Heart left ventricle (tissue), 16 donors: ENCODE results near the gene AKT2. TPM values are rescaled to one million over a fixed set of nuclear protein-coding genes. Genes with fewer than 3 reads are reported as not detected.

Experiments
- ATAC-seq, 4 donors: fragments of 200-7000 bp; cut with Tn5 transposase; one replicate each; pipeline ENCODE4 v1.9.1; 2020 to 2022; ENCODE audit warnings: moderate library complexity in 4 of 4, mild to moderate bottlenecking in 3 of 4, moderate number of reproducible peaks in 1 of 4
- DNase-seq, 5 donors: peaks; one replicate each; pipeline ENCODE4 v3.0.0-alpha.2; 2020
- H3K27ac ChIP-seq, 12 donors: fragments of 200-600 bp; sonication (generic) in 4 of 12; one replicate each; pipeline versions ENCODE4 v1.5.0 to v1.8.0; 2016 to 2022; ENCODE audit warnings: mild to moderate bottlenecking in 2 of 12
- H3K27me3 ChIP-seq, 9 donors: fragments of 200-600 bp; sonication (generic) in 2 of 9; one replicate each; pipeline versions ENCODE4 v1.5.1 to v1.8.0; 2016 to 2022; ENCODE audit warnings: mild to moderate bottlenecking in 3 of 9
- H3K36me3 ChIP-seq, 9 donors: fragments of 200-600 bp; sonication (generic) in 2 of 9; one replicate each; pipeline versions ENCODE4 v1.5.0 to v1.8.0; 2018 to 2022; ENCODE audit warnings: mild to moderate bottlenecking in 2 of 9
- H3K4me1 ChIP-seq, 12 donors: fragments of 200-600 bp; sonication (generic) in 4 of 12; one replicate each; pipeline versions ENCODE4 v1.5.0 to v1.8.0; 2016 to 2022; ENCODE audit warnings: mild to moderate bottlenecking in 3 of 12
- H3K4me3 ChIP-seq, 12 donors: fragments of 200-600 bp; sonication (generic) in 4 of 12; one replicate each; pipeline versions ENCODE4 v1.5.0 to v1.8.0; 2017 to 2022; ENCODE audit warnings: mild to moderate bottlenecking in 9 of 12, moderate library complexity in 4 of 12
- H3K9me3 ChIP-seq, 12 donors: fragments of 200-600 bp; sonication (generic) in 4 of 12; one replicate each; pipeline versions ENCODE4 v1.5.0 to v1.8.0; 2016 to 2022; ENCODE audit warnings: mild to moderate bottlenecking in 1 of 12
- POLR2A ChIP-seq, 2 donors: fragments of 450-650 bp; IDR thresholded peaks; one replicate each; pipeline ENCODE4 v1.6.1; 2017; ENCODE audit warnings: antibody characterized with exemption in 2 of 2, mild to moderate bottlenecking in 2 of 2, moderate library complexity in 2 of 2
- WGBS, 4 donors: extraction: QIAGEN DNeasy Blood & Tissue Kit in 2 of 4; methylation state at CpG; one replicate each; pipeline versions ENCODE4 v1.1.5 to v1.1.7; 2013 to 2018; 5-methylcytosine and 5-hydroxymethylcytosine counted together
- intact Hi-C, 10 donors: fragments of 100-400 bp; cut with DNase I; formaldehyde crosslinking; loops; one replicate each; pipeline versions ENCODE4 v1.11.1 to v1.14.2; 2022
- polyA plus RNA-seq, 2 donors: library from polyadenylated mRNA; stranded (reverse); fragments of 200-250 nt; gene quantifications; one replicate each; pipeline ENCODE4 v1.2.3, GENCODE V29; 2013
- total RNA-seq, 9 donors: library from RNA; depleted of rRNA in 2 of 9; stranded (reverse); fragments of >200 nt in 2 of 9; fragmentation: NEBNext Ultra II Directional in 3 of 9; extraction: Animal tissue kit (Norgen Biotek cat#: 25700) in 3 of 9; gene quantifications; one replicate each; pipeline versions ENCODE4 v1.1.0 to v1.2.4, GENCODE V29; 2016 to 2023
- TF ChIP-seq, protein P1 (sequence below), 12 donors: fragments of 200-600 bp; sonication (generic) in 4 of 12; IDR thresholded peaks; one replicate each; pipeline versions ENCODE4 v1.5.0 to v1.8.0; 2018 to 2022; ENCODE audit warnings: antibody characterized with exemption in 12 of 12, mild to moderate bottlenecking in 5 of 12
- donor health status: ischemic (EF 13 %, LVEDD 7.1; RV severe dilation, severe dysfunction).
- donor health status: healthy with polysubstance abuse.
- donor health status: DM: no; HTN: yes; CAD: no.
- donor health status: DM: no; HTN: no; CAD: no.
- donor health status: ischemic (EF 25% LVEDD 6.9; RV normal size, moderate dysfunction).
- donor health status: ischemic (EF 25% LVEDD 5.7; RV mildly dilated, moderate dysfunction).
- donor health status: healthy.
- donor health status: DM: yes; HTN: yes; CAD: no.
- donor health status: ischemic (EF 35%, LVEDD 5.7; RV mildly dilated, moderate dysfunction).
- donor health status: nonischemic (EF 11% LVEDD 7.7; RV severe dilation, severe dysfunction).
- donor health status: DM: yes; HTN: yes; CAD: no.
- donor health status: PGD.
- donor health status: ischemic (EF 29% LVEDD 5.4; RV normal size, mild dysfunction).
- donor health status: nonischemic (EF 23%, LVEDD 6.1; RV moderate dilation, normal function).

AKT2 gene
- total and polyA plus RNA-seq, 11 donors: 71.0 to 132 (median 112) TPM

DNA sequence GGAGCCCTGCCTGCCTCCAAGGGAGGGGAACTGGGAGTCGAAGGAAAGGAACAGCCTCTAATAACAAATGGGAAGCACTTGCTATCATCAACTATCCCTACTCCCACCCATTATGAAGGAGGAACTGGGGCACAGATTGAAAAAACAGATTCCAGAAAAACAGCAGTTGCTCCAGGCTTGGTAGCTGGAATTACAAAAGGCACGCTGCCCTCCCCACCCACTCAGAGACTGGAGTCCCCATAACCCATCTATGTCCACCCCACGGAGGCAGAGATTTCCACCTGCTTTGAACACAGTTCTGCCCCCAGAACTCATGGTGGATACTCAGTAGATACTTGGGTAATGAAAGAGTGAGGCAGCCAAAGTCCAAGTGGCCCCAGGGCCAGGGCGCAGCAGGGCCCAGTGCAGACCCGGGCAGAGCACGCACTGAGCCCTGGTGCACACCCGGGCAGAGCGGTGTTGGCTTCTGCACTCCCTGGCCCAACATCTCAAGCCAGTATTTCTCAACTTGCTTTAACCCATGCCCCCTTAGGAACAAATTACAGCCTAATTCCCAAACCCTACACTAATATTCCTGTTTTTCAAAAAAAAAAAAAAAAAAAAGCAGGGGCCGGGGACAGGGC lies 39.5 kb downstream of the AKT2 start:
- ATAC-seq (no peak), DNase-seq (no peak)
- no peaks in the 10 kb centered on the region for H3K27me3 ChIP-seq
- no peak overlapping the region for H3K27ac ChIP-seq
- no peak overlapping the region for H3K4me3 ChIP-seq
- H3K36me3 ChIP-seq: peaks cover 0 to 33% (median 18%) of the 10 kb centered on the region in 9 donors
- intact Hi-C loops: no loop called here
- TF ChIP-seq, protein P1, sequence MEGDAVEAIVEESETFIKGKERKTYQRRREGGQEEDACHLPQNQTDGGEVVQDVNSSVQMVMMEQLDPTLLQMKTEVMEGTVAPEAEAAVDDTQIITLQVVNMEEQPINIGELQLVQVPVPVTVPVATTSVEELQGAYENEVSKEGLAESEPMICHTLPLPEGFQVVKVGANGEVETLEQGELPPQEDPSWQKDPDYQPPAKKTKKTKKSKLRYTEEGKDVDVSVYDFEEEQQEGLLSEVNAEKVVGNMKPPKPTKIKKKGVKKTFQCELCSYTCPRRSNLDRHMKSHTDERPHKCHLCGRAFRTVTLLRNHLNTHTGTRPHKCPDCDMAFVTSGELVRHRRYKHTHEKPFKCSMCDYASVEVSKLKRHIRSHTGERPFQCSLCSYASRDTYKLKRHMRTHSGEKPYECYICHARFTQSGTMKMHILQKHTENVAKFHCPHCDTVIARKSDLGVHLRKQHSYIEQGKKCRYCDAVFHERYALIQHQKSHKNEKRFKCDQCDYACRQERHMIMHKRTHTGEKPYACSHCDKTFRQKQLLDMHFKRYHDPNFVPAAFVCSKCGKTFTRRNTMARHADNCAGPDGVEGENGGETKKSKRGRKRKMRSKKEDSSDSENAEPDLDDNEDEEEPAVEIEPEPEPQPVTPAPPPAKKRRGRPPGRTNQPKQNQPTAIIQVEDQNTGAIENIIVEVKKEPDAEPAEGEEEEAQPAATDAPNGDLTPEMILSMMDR (IDR thresholded peaks at IDR 0.05): no peak
- no peak for TF ChIP-seq POLR2A (IDR thresholded peaks at IDR 0.05)
- peaks cover 0 to 49% (median 23%) of the 10 kb centered on the region in 12 donors for H3K4me1 ChIP-seq
- H3K9me3 ChIP-seq: no peaks in the 10 kb centered on the region
- 78 to 85% (median 79%) methylated on average over 7 to 9 of the region's 9 CpGs for WGBS, 4 donors

DNA sequence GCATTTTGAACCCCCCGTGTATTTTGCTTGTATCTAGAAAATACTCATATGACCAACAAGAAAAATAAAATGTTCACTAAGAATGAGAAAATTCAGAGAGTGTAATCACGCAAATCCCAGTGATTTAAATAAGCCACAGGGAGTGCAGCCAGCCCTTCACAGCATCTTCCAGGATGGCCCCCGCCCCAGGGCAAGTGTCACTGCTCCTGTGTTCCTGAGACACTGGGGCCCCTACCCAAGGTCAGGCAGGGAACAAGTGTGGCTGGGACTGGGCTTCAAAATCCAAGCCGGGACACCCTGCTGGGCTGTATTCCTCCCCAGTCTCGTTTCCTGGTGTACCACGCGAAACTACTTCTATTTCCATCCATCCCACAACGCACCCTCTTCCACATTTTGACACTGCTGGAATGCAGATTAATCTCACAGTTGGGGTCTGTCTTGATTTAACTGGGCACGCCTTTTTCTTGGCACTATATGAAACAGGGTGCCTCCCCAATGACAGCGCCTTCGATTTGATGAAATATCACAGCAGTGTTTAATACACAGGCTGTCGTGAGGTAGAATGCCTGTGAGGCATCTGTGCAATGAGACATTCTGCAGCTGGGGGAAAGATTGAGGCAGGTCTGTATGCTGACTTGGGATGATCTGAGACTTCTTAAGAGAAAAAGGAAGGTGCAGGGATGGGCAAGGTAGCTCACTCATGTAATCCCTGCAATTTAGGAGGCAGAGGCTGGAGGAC lies 40.4 kb downstream of the AKT2 start:
- H3K9me3 ChIP-seq: no peaks in the 10 kb centered on the region
- TF ChIP-seq POLR2A (IDR thresholded peaks at IDR 0.05): no peak
- TF ChIP-seq, protein P1 (IDR thresholded peaks at IDR 0.05): no peak
- WGBS, 4 donors: 68 to 76% (median 70%) methylated on average over 12 of the region's 12 CpGs
- H3K27me3 ChIP-seq: no peaks in the 10 kb centered on the region
- H3K4me1 ChIP-seq: peaks cover 0 to 49% (median 23%) of the 10 kb centered on the region in 12 donors
- no peak overlapping the region for H3K4me3 ChIP-seq
- no peak for DNase-seq
- no peak for ATAC-seq
- intact Hi-C loops: loop anchor here in 3 of 10 donors (5.0 kb wide), 1 partner anchor 38 kb away; no protein-coding TSS in a partner anchor
- no peak overlapping the region for H3K27ac ChIP-seq
- peaks cover 0 to 33% (median 22%) of the 10 kb centered on the region in 9 donors for H3K36me3 ChIP-seq

DNA sequence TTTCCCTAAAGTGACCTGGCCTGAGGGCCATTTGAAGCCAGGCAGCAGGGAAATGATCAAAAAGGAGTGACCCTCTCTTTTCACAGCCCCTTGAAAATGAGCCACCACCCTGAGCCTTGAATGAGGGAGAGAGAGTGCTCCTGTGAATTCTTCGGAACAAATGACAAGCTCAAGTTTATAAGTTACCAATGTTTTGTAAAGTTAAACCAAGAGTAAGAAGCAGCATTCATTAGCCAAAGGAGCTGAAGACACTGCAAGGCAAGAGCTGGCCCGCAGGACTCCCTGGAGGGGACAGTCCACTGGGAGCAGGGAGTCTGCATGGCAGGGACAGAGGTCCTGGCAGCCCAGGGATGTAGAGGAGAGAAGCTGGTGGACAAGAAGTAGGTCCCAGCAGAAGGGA lies 42.0 kb downstream of the AKT2 start:
- H3K4me3 ChIP-seq: no peak overlapping the region
- 92 to 98% (median 96%) methylated on average over 2 of the region's 2 CpGs for WGBS, 4 donors
- H3K27me3 ChIP-seq: no peaks in the 10 kb centered on the region
- intact Hi-C loops: loop anchor here in 3 of 10 donors (5.0 kb wide), 1 partner anchor 39 kb away; no protein-coding TSS in a partner anchor
- no peak for DNase-seq
- H3K36me3 ChIP-seq: peaks cover 0 to 40% (median 31%) of the 10 kb centered on the region in 9 donors
- H3K9me3 ChIP-seq: no peaks in the 10 kb centered on the region
- ATAC-seq: no peak
- H3K4me1 ChIP-seq: peaks cover 0 to 49% (median 23%) of the 10 kb centered on the region in 12 donors
- H3K27ac ChIP-seq: no peak overlapping the region
- TF ChIP-seq, protein P1 (IDR thresholded peaks at IDR 0.05): no peak
- no peak for TF ChIP-seq POLR2A (IDR thresholded peaks at IDR 0.05)

DNA sequence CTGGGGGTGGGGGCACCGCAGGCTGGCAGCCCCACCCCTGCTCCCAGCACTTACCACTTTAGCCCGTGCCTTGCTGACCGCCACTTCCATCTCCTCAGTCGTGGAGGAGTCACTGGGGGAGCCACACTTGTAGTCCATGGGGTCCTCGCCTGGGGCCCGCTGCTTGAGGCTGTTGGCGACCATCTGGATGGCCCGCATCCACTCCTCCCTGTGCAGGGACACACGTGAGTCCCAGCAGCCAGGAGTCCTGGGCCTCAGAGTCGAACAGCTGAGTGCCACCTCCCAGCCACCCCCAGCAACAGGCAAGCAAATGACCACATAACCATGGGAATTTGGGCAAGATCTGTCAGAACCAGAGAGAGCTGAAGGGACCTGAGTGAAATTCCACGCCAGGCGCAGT lies 42.7 kb downstream of the AKT2 start:
- Histone ChIP-seq H3K27me3 (no peaks in the 10 kb centered on the region), H3K4me3 (no peak overlapping the region), H3K36me3 (peaks cover 0 to 47% (median 38%) of the 10 kb centered on the region in 9 donors), H3K27ac (peak overlapping the region in 10 of 12 donors; percentile 29 to 72 (median 58)), H3K4me1 (peaks cover 0 to 45% (median 23%) of the 10 kb centered on the region in 12 donors), H3K9me3 (no peaks in the 10 kb centered on the region)
- DNase-seq (no peak), ATAC-seq (peak in 2 of 4 donors; percentile 1 to 10)
- TF ChIP-seq, protein P1 (IDR thresholded peaks at IDR 0.05): no peak
- no peak for TF ChIP-seq POLR2A (IDR thresholded peaks at IDR 0.05)
- 72 to 85% (median 78%) methylated on average over 9 to 12 of the region's 12 CpGs for WGBS, 4 donors
- intact Hi-C loops: loop anchor here in 3 of 10 donors (5.0 kb wide), 1 partner anchor 40 kb away; no protein-coding TSS in a partner anchor
